ENCODE data around the gene AGO1.

AGO1 gene

GRCh38 chr1:35980090-35980489 lies 97.1 kb downstream of the AGO1 start:
- DNase-seq = no peak

Measured in fibroblast of skin of back (primary cell).